Activated T-helper 1 cell treated with Interleukin-2 at 50 U/mL for 16 hours (primary cell): ENCODE data around the gene DLG3.
"Not testable (repeated sequence)": the region's sequence is repeated elsewhere in the genome, so short reads cannot be mapped to it uniquely, and the experiment has no call there.

Experiments
- DNase-seq: peaks from one replicate; pipeline ENCODE4 v3.0.0-alpha.2; 2020; ENCODE audit warnings: low read depth

The DLG3 gene

GRCh38 chrX:70476934-70477733, 32.5 kb downstream of the DLG3 start:
- no peak for DNase-seq

- no peak for DNase-seq
These were observed 33.1 kb downstream of the DLG3 start for GRCh38 chrX:70477734-70478075.

- no peak for DNase-seq
These were observed 34.1 kb downstream of the DLG3 start for GRCh38 chrX:70478526-70479245.

- no peak for DNase-seq
These were observed 34.7 kb downstream of the DLG3 start for GRCh38 chrX:70479247-70479921.

GRCh38 chrX:70479922-70480659, 35.5 kb downstream of the DLG3 start:
- DNase-seq = no peak

- no peak for DNase-seq
These were observed 36.0 kb downstream of the DLG3 start for GRCh38 chrX:70480660-70481018.

- no peak for DNase-seq
These were observed 37.0 kb downstream of the DLG3 start for GRCh38 chrX:70481471-70482270.

- DNase-seq = no peak
These were observed 37.7 kb downstream of the DLG3 start for GRCh38 chrX:70482300-70482699.

GRCh38 chrX:70485466-70485865, 40.8 kb downstream of the DLG3 start:
- no peak for DNase-seq

GRCh38 chrX:70488856-70489255, 44.2 kb downstream of the DLG3 start:
- DNase-seq = no peak

GRCh38 chrX:70494441-70494840, 49.8 kb downstream of the DLG3 start:
- no peak for DNase-seq

- DNase-seq = no peak
These were observed 51.9 kb downstream of the DLG3 start for GRCh38 chrX:70496491-70496890.

- no peak for DNase-seq
These were observed 52.4 kb downstream of the DLG3 start for GRCh38 chrX:70497026-70497425.

- DNase-seq = no peak
These were observed 53.5 kb downstream of the DLG3 start for GRCh38 chrX:70498129-70498528.

GRCh38 chrX:70500826-70501225, 56.2 kb downstream of the DLG3 start:
- no peak for DNase-seq

- DNase-seq = no peak
These were observed 60.3 kb downstream of the DLG3 start for GRCh38 chrX:70504772-70505450.

GRCh38 chrX:70505451-70505841, 60.8 kb downstream of the DLG3 start:
- no peak for DNase-seq

- DNase-seq = no peak
These were observed 63.8 kb downstream of the DLG3 start for GRCh38 chrX:70508296-70508911.

GRCh38 chrX:70509078-70509477, 64.4 kb downstream of the DLG3 start:
- no peak for DNase-seq

- not testable (repeated sequence) for DNase-seq
These were observed 70.6 kb downstream of the DLG3 start for GRCh38 chrX:70515270-70515669.

- not testable (repeated sequence) for DNase-seq
These were observed 71.1 kb downstream of the DLG3 start for GRCh38 chrX:70515692-70516091.
